ENCODE data around the gene PROK2.

The PROK2 gene

DNA sequence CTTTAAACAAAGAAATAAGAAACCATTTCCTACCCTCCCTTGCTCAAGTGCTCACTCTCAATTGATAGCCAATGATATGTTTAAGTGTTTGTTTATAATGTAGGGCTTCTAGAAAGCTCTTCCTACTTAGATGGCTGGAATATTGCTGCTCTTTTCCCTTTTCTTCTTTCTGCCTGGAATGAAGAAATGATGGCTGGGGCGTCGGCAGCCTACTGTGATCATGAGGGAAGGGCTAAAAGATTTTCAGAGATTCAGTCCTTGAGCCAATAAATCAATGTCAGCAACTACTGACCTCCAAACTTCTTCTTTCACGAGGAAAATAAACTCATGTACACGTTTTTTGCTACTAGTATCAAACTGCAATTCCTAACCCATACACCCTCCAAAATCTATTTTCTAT lies 33.3 kb downstream of the PROK2 start:
- H3K4me2 ChIP-seq (ENCODE audit: low read depth, low read length, poor library complexity, severe bottlenecking), result no peak overlapping the region

DNA sequence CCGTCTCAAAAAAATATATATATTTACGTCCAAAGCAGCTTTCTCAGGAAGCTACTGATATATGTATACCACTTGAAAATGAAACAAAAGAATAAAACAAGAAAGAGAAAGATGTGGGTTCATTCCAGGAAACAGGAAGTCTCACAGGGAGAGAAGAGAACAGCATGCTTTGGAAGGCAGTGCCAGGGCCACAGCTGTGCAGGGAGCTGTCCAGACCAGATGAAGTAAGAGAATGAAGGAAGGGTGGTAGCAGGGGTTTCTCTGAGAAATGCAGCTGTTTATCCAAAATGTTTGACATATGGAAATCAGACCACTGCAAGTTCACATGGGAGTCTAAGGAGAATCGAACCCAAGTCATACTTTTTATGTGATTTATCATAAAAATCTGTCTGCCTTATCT lies 40.2 kb downstream of the PROK2 start:
- H3K27me3 ChIP-seq (ENCODE audit: insufficient read depth, low read length, poor library complexity, severe bottlenecking), result peaks cover 5% of the 10 kb centered on the region
- TF ChIP-seq EZH2phosphoT487 (IDR thresholded peaks at IDR 0.05; ENCODE audit: borderline replicate concordance), result no peak
- TF ChIP-seq, protein P1, sequence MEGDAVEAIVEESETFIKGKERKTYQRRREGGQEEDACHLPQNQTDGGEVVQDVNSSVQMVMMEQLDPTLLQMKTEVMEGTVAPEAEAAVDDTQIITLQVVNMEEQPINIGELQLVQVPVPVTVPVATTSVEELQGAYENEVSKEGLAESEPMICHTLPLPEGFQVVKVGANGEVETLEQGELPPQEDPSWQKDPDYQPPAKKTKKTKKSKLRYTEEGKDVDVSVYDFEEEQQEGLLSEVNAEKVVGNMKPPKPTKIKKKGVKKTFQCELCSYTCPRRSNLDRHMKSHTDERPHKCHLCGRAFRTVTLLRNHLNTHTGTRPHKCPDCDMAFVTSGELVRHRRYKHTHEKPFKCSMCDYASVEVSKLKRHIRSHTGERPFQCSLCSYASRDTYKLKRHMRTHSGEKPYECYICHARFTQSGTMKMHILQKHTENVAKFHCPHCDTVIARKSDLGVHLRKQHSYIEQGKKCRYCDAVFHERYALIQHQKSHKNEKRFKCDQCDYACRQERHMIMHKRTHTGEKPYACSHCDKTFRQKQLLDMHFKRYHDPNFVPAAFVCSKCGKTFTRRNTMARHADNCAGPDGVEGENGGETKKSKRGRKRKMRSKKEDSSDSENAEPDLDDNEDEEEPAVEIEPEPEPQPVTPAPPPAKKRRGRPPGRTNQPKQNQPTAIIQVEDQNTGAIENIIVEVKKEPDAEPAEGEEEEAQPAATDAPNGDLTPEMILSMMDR (conservative IDR thresholded peaks at IDR 0.05; ENCODE audit: low read length), result no peak

More for the DNA sequence above, 33.3 kb downstream of the PROK2 start:
- H3K27me3 ChIP-seq (ENCODE audit: insufficient read depth, low read length, poor library complexity, severe bottlenecking), result peaks cover 5% of the 10 kb centered on the region
- no peaks in the 10 kb centered on the region for H3K36me3 ChIP-seq (ENCODE audit: insufficient read depth, low read length)
- H3F3A ChIP-seq (ENCODE audit: low read depth), result no peaks in the 10 kb centered on the region
- no peaks in the 10 kb centered on the region for H3K79me2 ChIP-seq (ENCODE audit: insufficient read depth, low read length)
- no peak overlapping the region for H2AFZ ChIP-seq (ENCODE audit: low read length)
- H3K4me1 ChIP-seq (ENCODE audit: insufficient read depth, low read length, poor library complexity, severe bottlenecking), result no peaks in the 10 kb centered on the region
- no peak for TF ChIP-seq EZH2phosphoT487 (IDR thresholded peaks at IDR 0.05; ENCODE audit: borderline replicate concordance)
- TF ChIP-seq, protein P1 (conservative IDR thresholded peaks at IDR 0.05; ENCODE audit: low read length), result no peak
- H4K20me1 ChIP-seq (ENCODE audit: insufficient read depth, low read length, poor library complexity, severe bottlenecking), result no peaks in the 10 kb centered on the region
- H3K9ac ChIP-seq (ENCODE audit: low read depth, low read length, poor library complexity, severe bottlenecking), result no peak overlapping the region
- no peaks in the 10 kb centered on the region for H3K9me3 ChIP-seq (ENCODE audit: insufficient read depth, low read depth, low read length)
- no peak overlapping the region for H3K4me3 ChIP-seq (ENCODE audit: low read length, poor library complexity, severe bottlenecking)
- H3K9me2 ChIP-seq (replicated peaks; ENCODE audit: low read depth, low read length), result no peaks in the 10 kb centered on the region

DNA sequence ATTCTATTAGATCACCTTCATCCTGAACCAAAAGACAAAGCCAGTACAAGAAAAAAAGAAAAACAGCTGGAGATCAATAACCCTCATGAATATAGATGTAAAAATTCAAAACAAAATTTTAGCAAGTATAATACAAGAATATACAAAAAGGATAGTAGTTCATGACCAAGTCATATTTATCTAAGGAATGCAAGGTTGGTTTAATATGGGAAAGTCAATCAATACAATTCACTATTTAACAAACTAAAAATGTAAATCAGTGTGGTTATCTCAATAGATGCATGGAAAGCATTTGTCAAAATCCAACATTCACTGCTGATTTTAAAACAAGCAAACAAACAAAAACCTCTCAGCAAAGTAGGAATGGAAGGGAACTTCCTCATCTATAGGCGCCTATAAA lies 42.3 kb downstream of the PROK2 start:
- Histone ChIP-seq H3K4me1 (ENCODE audit: insufficient read depth, low read length, poor library complexity, severe bottlenecking) (no peaks in the 10 kb centered on the region), H3K9me2 (replicated peaks; ENCODE audit: low read depth, low read length) (no peaks in the 10 kb centered on the region), H3K9me3 (ENCODE audit: insufficient read depth, low read depth, low read length) (peaks cover 11% of the 10 kb centered on the region), H3K79me2 (ENCODE audit: insufficient read depth, low read length) (no peaks in the 10 kb centered on the region), H3K4me3 (ENCODE audit: low read length, poor library complexity, severe bottlenecking) (no peak overlapping the region), H4K20me1 (ENCODE audit: insufficient read depth, low read length, poor library complexity, severe bottlenecking) (no peaks in the 10 kb centered on the region), H2AFZ (ENCODE audit: low read length) (no peak overlapping the region), H3K27me3 (ENCODE audit: insufficient read depth, low read length, poor library complexity, severe bottlenecking) (no peaks in the 10 kb centered on the region), H3K4me2 (ENCODE audit: low read depth, low read length, poor library complexity, severe bottlenecking) (no peak overlapping the region), H3F3A (ENCODE audit: low read depth) (no peaks in the 10 kb centered on the region), H3K9ac (ENCODE audit: low read depth, low read length, poor library complexity, severe bottlenecking) (no peak overlapping the region), H3K36me3 (ENCODE audit: insufficient read depth, low read length) (no peaks in the 10 kb centered on the region)
- TF ChIP-seq, protein P1 (conservative IDR thresholded peaks at IDR 0.05; ENCODE audit: low read length), result no peak
- TF ChIP-seq EZH2phosphoT487 (IDR thresholded peaks at IDR 0.05; ENCODE audit: borderline replicate concordance), result no peak

More for the DNA sequence above, 40.2 kb downstream of the PROK2 start:
- H3F3A ChIP-seq (ENCODE audit: low read depth), result no peaks in the 10 kb centered on the region
- peaks cover 11% of the 10 kb centered on the region for H3K9me3 ChIP-seq (ENCODE audit: insufficient read depth, low read depth, low read length)
- H2AFZ ChIP-seq (ENCODE audit: low read length), result no peak overlapping the region
- H3K9me2 ChIP-seq (replicated peaks; ENCODE audit: low read depth, low read length), result no peaks in the 10 kb centered on the region
- H4K20me1 ChIP-seq (ENCODE audit: insufficient read depth, low read length, poor library complexity, severe bottlenecking), result no peaks in the 10 kb centered on the region
- H3K9ac ChIP-seq (ENCODE audit: low read depth, low read length, poor library complexity, severe bottlenecking), result no peak overlapping the region
- no peak overlapping the region for H3K4me2 ChIP-seq (ENCODE audit: low read depth, low read length, poor library complexity, severe bottlenecking)
- no peaks in the 10 kb centered on the region for H3K4me1 ChIP-seq (ENCODE audit: insufficient read depth, low read length, poor library complexity, severe bottlenecking)
- no peaks in the 10 kb centered on the region for H3K79me2 ChIP-seq (ENCODE audit: insufficient read depth, low read length)
- no peak overlapping the region for H3K4me3 ChIP-seq (ENCODE audit: low read length, poor library complexity, severe bottlenecking)
- no peaks in the 10 kb centered on the region for H3K36me3 ChIP-seq (ENCODE audit: insufficient read depth, low read length)
